GM12874 (cell line): ENCODE results near the gene CKAP5.

Experiments
- CTCF ChIP-seq: IDR thresholded peaks from 2 replicates; pipeline ENCODE4 v1.5.1; 2011; ENCODE audit warnings: low read depth, mild to moderate bottlenecking, control low read depth, low read length, moderate library complexity; ENCODE audit not compliant: insufficient read depth

Gene CKAP5

GRCh38 chr11:46826310-46827044, 19.6 kb downstream of the CKAP5 start:
- TF ChIP-seq CTCF: no peak

DNA sequence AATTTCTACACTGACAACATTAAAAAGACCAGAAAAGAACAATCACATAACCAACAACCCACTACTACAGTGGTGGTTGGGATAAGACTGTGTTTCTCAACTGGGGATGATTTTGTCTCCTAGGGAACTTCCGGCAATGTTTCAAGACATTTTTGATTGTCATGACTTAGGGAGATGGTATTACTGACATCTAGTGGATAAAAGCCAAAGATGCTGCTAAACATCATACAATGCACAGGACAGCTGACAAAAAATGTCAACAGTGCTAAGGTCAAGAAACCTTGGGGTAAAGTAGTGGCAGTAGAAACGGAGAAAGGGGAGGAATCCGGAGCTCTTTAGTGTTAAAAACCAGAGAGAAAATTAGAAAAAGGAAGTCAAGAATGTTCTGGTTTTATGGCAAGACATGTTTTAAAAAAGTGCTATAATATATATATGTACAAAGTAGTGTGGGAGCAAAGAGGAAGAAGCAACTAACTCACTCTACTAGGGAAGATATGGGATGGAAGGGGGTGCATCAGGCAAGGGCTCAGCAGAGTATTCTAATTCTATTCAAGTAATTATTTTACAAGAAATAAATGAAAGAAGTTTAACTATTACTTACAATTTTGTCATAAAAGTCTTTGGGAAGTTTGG, 37.2 kb downstream of the CKAP5 start:
- TF ChIP-seq CTCF: peak; percentile 21; the same call in 1 of the 2 replicates

GRCh38 chr11:46801694-46802470, 44.2 kb downstream of the CKAP5 start:
- TF ChIP-seq CTCF: no peak

GRCh38 chr11:46800177-46800576, 45.9 kb downstream of the CKAP5 start:
- no peak for TF ChIP-seq CTCF

DNA sequence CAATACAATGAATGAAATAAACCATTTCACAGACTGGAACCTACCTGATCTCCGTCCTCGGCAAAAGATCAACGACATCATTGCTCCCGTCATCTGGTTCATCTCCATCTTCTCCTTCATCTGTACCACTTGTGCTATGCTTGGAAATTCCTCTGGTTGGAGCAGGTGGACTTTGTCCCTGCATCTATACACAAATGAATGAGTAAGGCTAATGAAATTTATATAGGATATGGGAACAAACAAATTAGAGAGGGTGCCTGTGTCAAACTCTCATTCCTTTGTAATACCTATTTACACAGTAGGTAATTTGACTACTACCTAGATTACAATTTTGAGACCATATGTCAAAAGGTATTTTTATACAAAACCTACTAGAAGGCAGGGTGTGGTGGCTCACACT, 67.7 kb downstream of the CKAP5 start:
- no peak for TF ChIP-seq CTCF

DNA sequence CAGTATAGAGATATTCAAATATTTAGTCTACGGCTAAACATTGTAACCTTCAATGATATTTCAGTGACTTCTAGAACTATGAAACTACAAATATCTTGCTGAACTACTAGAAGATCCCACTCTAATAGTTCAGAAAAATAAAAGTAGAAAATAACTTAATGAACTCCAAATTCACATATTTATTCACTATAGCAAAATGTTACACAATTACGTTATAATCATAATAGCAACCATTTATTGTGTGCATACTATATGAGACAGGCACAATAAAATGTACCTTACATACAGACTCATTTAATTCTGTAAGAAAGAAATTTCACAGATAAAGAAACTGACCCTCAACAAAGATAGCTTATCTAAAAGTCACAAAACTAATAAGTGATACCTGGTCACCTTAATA, 69.2 kb downstream of the CKAP5 start:
- TF ChIP-seq CTCF: no peak

DNA sequence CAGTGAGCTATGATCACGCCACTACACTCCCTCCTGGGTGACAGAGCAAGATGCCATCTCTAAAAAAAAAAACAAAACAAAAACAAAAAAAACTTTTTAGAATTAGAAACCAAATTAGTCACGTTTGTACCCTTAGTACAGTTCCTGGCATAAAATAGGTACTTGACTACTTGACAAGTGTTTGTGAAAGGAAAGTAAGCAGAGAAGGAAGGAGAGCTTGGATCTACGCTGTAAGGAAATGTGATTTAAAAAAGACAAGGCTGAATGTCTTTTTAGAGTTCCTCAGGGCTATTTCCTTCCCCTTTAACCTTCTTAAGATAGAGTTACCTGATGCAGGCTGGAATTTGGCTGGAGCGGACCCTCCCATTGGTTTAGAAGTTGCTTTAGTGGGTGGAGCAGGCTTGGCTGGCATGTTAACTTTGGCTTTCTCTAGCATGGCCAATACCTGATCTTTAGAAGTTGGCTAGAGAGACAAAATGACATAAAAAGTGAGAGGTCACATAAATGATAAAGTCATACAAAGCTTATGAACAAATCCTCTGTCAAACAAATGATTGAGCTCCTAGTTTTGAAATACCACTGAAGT, 76.4 kb downstream of the CKAP5 start:
- no peak for TF ChIP-seq CTCF
